IMR-90 (cell line): Measurements from ENCODE around the gene PARL. TPM values are rescaled to one million over a fixed set of nuclear protein-coding genes. Genes with fewer than 3 reads are reported as not detected.

Experiments
- ATAC-seq: fragments of 200-7000 bp; cut with Tn5 transposase; 2 replicates; pipeline ENCODE4 v1.9.1; 2020; ENCODE audit warnings: low read depth, mild to moderate bottlenecking, moderate library complexity
- BruUV-seq: library from RNA; stranded (reverse); fragments of 400-500 nt; replicated peaks from 2 replicates; lab custom pipeline; 2021; lab: Mats Ljungman, UMichigan
- CTCF ChIA-PET: fragments of 300-600 bp; formaldehyde crosslinking; extraction: SDS; loops from one replicate; lab custom pipeline; 2021; ENCODE audit warnings: antibody characterized with exemption; lab: Yijun Ruan, JAX
- POLR2A ChIA-PET: fragments of 300-600 bp; sonication (Branson Sonifier 250); formaldehyde crosslinking; loops from one replicate; lab custom pipeline; 2022; ENCODE audit warnings: antibody characterized with exemption; ENCODE audit not compliant: unreplicated experiment; lab: Charles Lee
- DNase-seq: peaks from one replicate; pipeline ENCODE4 v3.0.0; 2013
- H2AFZ ChIP-seq: replicated peaks from 2 replicates; pipeline ENCODE3; 2013; ENCODE audit warnings: low read length, mild to moderate bottlenecking; ENCODE audit not compliant: poor library complexity
- H2AK5ac ChIP-seq: 2 replicates; pipeline ENCODE4 v1.6.1; 2013; ENCODE audit warnings: low read depth, low read length, inconsistent platforms
- H2AK9ac ChIP-seq: replicated peaks from 2 replicates; pipeline ENCODE3; 2013; ENCODE audit warnings: mild to moderate bottlenecking, low read depth, low read length, moderate library complexity; ENCODE audit not compliant: poor library complexity
- H2BK120ac ChIP-seq: 2 replicates; pipeline ENCODE4 v1.6.1; 2013; ENCODE audit warnings: low read depth, low read length, inconsistent platforms
- H2BK15ac ChIP-seq: 3 replicates; pipeline ENCODE4 v1.6.1; 2013; ENCODE audit warnings: low read depth, low read length, inconsistent platforms
- H2BK20ac ChIP-seq: 2 replicates; pipeline ENCODE4 v1.6.1; 2013; ENCODE audit warnings: low read depth, mild to moderate bottlenecking, inconsistent platforms, low read length, moderate library complexity
- H2BK5ac ChIP-seq: 2 replicates; pipeline ENCODE4 v1.6.1; 2013; ENCODE audit warnings: mild to moderate bottlenecking, low read depth, low read length, inconsistent platforms; ENCODE audit not compliant: poor library complexity, severe bottlenecking
- H3K14ac ChIP-seq: replicated peaks from 2 replicates; pipeline ENCODE4 v1.6.1; 2013; ENCODE audit warnings: low read depth, low read length, inconsistent platforms
- H3K18ac ChIP-seq: 2 replicates; pipeline ENCODE4 v1.6.1; 2013; ENCODE audit warnings: low read depth, low read length, control low read depth
- H3K23ac ChIP-seq: 2 replicates; pipeline ENCODE4 v1.6.1; 2013; ENCODE audit warnings: low read depth, low read length, inconsistent platforms
- H3K27ac ChIP-seq: 2 replicates; pipeline ENCODE4 v1.5.1; 2013; ENCODE audit warnings: mild to moderate bottlenecking, control low read depth, low read length; ENCODE audit not compliant: insufficient read depth
- H3K27me3 ChIP-seq: 2 replicates; pipeline ENCODE4 v1.6.1; 2013; ENCODE audit warnings: low read length; ENCODE audit not compliant: control insufficient read depth, insufficient read depth
- H3K36me3 ChIP-seq: 2 replicates; pipeline ENCODE4 v1.6.1; 2013; ENCODE audit warnings: low read length, mixed read lengths; ENCODE audit not compliant: control insufficient read depth, insufficient read depth
- H3K4ac ChIP-seq: 2 replicates; pipeline ENCODE4 v1.6.1; 2013; ENCODE audit warnings: low read depth, low read length, inconsistent platforms
- H3K4me1 ChIP-seq: 2 replicates; pipeline ENCODE4 v1.6.1; 2013; ENCODE audit warnings: low read length, mixed read lengths; ENCODE audit not compliant: control insufficient read depth, insufficient read depth
- H3K4me2 ChIP-seq: 2 replicates; pipeline ENCODE4 v1.6.1; 2013; ENCODE audit warnings: low read depth, mild to moderate bottlenecking, control low read depth, low read length, moderate library complexity
- H3K4me3 ChIP-seq: 2 replicates; pipeline ENCODE4 v1.5.1; 2013; ENCODE audit warnings: low read depth, mild to moderate bottlenecking, control low read depth, low read length, moderate library complexity; ENCODE audit not compliant: insufficient read depth
- H3K56ac ChIP-seq: 2 replicates; pipeline ENCODE4 v1.6.1; 2013; ENCODE audit warnings: low read length, inconsistent platforms; ENCODE audit not compliant: insufficient read depth; ENCODE audit errors: extremely low read depth
- H3K79me1 ChIP-seq, 2 experiments: 2 replicates each; pipeline ENCODE4 v1.6.1; 2013; ENCODE audit warnings: low read length in 2 of 2, inconsistent platforms in 1 of 2, low read depth in 1 of 2
- H3K9ac ChIP-seq: 2 replicates; pipeline ENCODE4 v1.6.1; 2013; ENCODE audit warnings: low read depth, low read length, control low read depth
- H3K9me1 ChIP-seq: 2 replicates; pipeline ENCODE4 v1.6.1; 2013; ENCODE audit warnings: low read length, inconsistent platforms; ENCODE audit not compliant: insufficient read depth
- H3K9me3 ChIP-seq: 2 replicates; pipeline ENCODE4 v1.6.1; 2013; ENCODE audit warnings: low read length; ENCODE audit not compliant: control insufficient read depth, insufficient read depth
- H4K20me1 ChIP-seq: 2 replicates; pipeline ENCODE4 v1.6.1; 2013; ENCODE audit warnings: low read length, inconsistent platforms; ENCODE audit not compliant: insufficient read depth
- H4K5ac ChIP-seq: 2 replicates; pipeline ENCODE4 v1.6.1; 2013; ENCODE audit warnings: mild to moderate bottlenecking, low read depth, low read length, control low read depth
- H4K8ac ChIP-seq, 2 experiments: 2 replicates each; pipeline ENCODE4 v1.6.1; 2013; ENCODE audit warnings: low read depth in 2 of 2, low read length in 2 of 2, control low read depth in 1 of 2, inconsistent platforms in 1 of 2
- H4K91ac ChIP-seq: 2 replicates; pipeline ENCODE4 v1.6.1; 2013; ENCODE audit warnings: low read depth, low read length, inconsistent platforms; ENCODE audit not compliant: insufficient read depth
- BHLHE40 ChIP-seq: fragments of 150-350 bp; IDR thresholded peaks from 2 replicates; pipeline ENCODE4 v1.6.1; 2016; ENCODE audit warnings: mild to moderate bottlenecking, low read depth, low read length
- CEBPB ChIP-seq: IDR thresholded peaks from 2 replicates; pipeline ENCODE4 v1.6.1; 2012; ENCODE audit warnings: low read depth, low read length, improper control_type of control experiment
- CHD1 ChIP-seq: IDR thresholded peaks from 2 replicates; pipeline ENCODE4 v1.6.1; 2012; ENCODE audit warnings: low read depth, low read length, improper control_type of control experiment
- CTCF ChIP-seq: conservative IDR thresholded peaks from 2 replicates; pipeline ENCODE4 v1.5.1; 2012; ENCODE audit warnings: mild to moderate bottlenecking, low read depth, low read length, improper control_type of control experiment
- ELK1 ChIP-seq: fragments of 150-350 bp; IDR thresholded peaks from 2 replicates; pipeline ENCODE4 v1.6.1; 2016; ENCODE audit warnings: low read depth, mild to moderate bottlenecking, low read length, moderate library complexity, borderline replicate concordance
- FOS ChIP-seq: fragments of 150-350 bp; IDR thresholded peaks from 2 replicates; pipeline ENCODE4 v1.6.1; 2016; ENCODE audit warnings: low read depth, low read length
- MAFK ChIP-seq: IDR thresholded peaks from 2 replicates; pipeline ENCODE4 v1.6.1; 2012; ENCODE audit warnings: low read depth, low read length, improper control_type of control experiment
- MAZ ChIP-seq: IDR thresholded peaks from 2 replicates; pipeline ENCODE4 v1.6.1; 2012; ENCODE audit warnings: low read depth, mild to moderate bottlenecking, low read length, improper control_type of control experiment, moderate library complexity, borderline replicate concordance
- MXI1 ChIP-seq: IDR thresholded peaks from 2 replicates; pipeline ENCODE4 v1.6.1; 2012; ENCODE audit warnings: low read depth, mild to moderate bottlenecking, low read length, moderate library complexity, borderline replicate concordance
- NFE2L2 ChIP-seq: fragments of 150-350 bp; IDR thresholded peaks from 2 replicates; pipeline ENCODE4 v1.6.1; 2016; ENCODE audit warnings: low read depth, mild to moderate bottlenecking, low read length
- POLR2A ChIP-seq: IDR thresholded peaks from 2 replicates; pipeline ENCODE4 v1.6.1; 2012; ENCODE audit warnings: mild to moderate bottlenecking, low read depth, low read length
- RAD21 ChIP-seq: IDR thresholded peaks from 2 replicates; pipeline ENCODE4 v1.6.1; 2012; ENCODE audit warnings: low read length, improper control_type of control experiment
- RCOR1 ChIP-seq: IDR thresholded peaks from 2 replicates; pipeline ENCODE4 v1.6.1; 2012; ENCODE audit warnings: mild to moderate bottlenecking, low read length, improper control_type of control experiment; ENCODE audit not compliant: insufficient replicate concordance
- RFX5 ChIP-seq: IDR thresholded peaks from 2 replicates; pipeline ENCODE4 v1.8.0; 2012; ENCODE audit warnings: low read depth, mild to moderate bottlenecking, low read length, moderate library complexity
- SMC3 ChIP-seq: fragments of 150-350 bp; IDR thresholded peaks from 2 replicates; pipeline ENCODE4 v1.6.1; 2016; ENCODE audit warnings: low read depth, mild to moderate bottlenecking, antibody characterized with exemption, low read length, moderate library complexity
- USF2 ChIP-seq: fragments of 150-350 bp; IDR thresholded peaks from 2 replicates; pipeline ENCODE4 v1.6.1; 2017; ENCODE audit warnings: mild to moderate bottlenecking, antibody characterized with exemption, low read length, low read depth
- WGBS, 2 experiments: methylation state at CpG; one replicate each; pipeline versions ENCODE4 v1.1.5 to v1.1.7; 2013; ENCODE audit warnings: missing lambda C conversion rate in 2 of 2; ENCODE audit not compliant: insufficient read length in 1 of 2; ENCODE audit errors: extremely low coverage in 2 of 2; 5-methylcytosine and 5-hydroxymethylcytosine counted together
- dilution Hi-C: fragments of 300-500 bp; cut with HindIII; formaldehyde crosslinking; loops from one replicate; pipeline ENCODE4 v1.14.3; 2018; ENCODE audit warnings: low sequenced_read_pairs; ENCODE audit not compliant: unreplicated experiment
- in situ Hi-C: fragments of 300-500 bp; cut with MboI; formaldehyde crosslinking; loops from 3 replicates; pipeline ENCODE4 v1.14.3; 2019; ENCODE audit warnings: low sequenced_read_pairs, inconsistent platforms, mixed read lengths
- intact Hi-C: fragments of 100-400 bp; cut with micrococcal nuclease; formaldehyde crosslinking; loops from 2 replicates; pipeline ENCODE4 v1.10.0; 2022
- polyA plus RNA-seq, 3 experiments: library from polyadenylated mRNA; depleted of rRNA; stranded (reverse); fragments of >200 nt; gene quantifications; 2 replicates each; pipeline ENCODE4 v1.2.3, GENCODE V29; 2012; ENCODE audit warnings: low replicate concordance in 1 of 3
- total RNA-seq: library from RNA; depleted of rRNA; stranded (reverse); fragments of >200 nt; gene quantifications from 2 replicates; pipeline ENCODE4 v1.2.3, GENCODE V29; 2012

PARL gene
- total and polyA plus RNA-seq, 2 of the 4 experiments (the other 2 are of a cell fraction), result 35.5 to 42.6 TPM

GRCh38 chr3:183781246-183781645 is 103.4 kb downstream of the PARL start:
- BruUV-seq, result no TSS peak
- ChIA-PET CTCF (interaction anchor here (1.0 kb wide), 1 partner anchor 14 kb away, joined by 3 read pairs; no protein-coding TSS in a partner anchor), POLR2A (no interaction called here)
- Histone ChIP-seq H3K27ac (no peak overlapping the region), H3K79me1 (peaks cover 14 to 21% of the 10 kb centered on the region in 2 experiments), H3K56ac (no peak overlapping the region), H3K4me2 (no peak overlapping the region), H3K4me3 (no peak overlapping the region), H2BK15ac (no peak overlapping the region), H3K9me3 (no peaks in the 10 kb centered on the region), H3K14ac (no peak overlapping the region), H3K27me3 (no peaks in the 10 kb centered on the region), H3K9me1 (peaks cover 8% of the 10 kb centered on the region; the same call in 1 of the 2 replicates), H2BK20ac (no peak overlapping the region), H3K9ac (no peak overlapping the region), H2AK9ac (no peak overlapping the region), H2BK5ac (no peak overlapping the region), H2BK120ac (no peak overlapping the region), H4K20me1 (no peaks in the 10 kb centered on the region; the same call in 1 of the 2 replicates), H3K4me1 (peaks cover 2% of the 10 kb centered on the region; the same call in 1 of the 2 replicates), H3K4ac (no peak overlapping the region), H2AFZ (no peak overlapping the region), H4K8ac (no peak overlapping the region), H3K18ac (no peak overlapping the region), H4K5ac (no peak overlapping the region), H3K23ac (no peak overlapping the region), H2AK5ac (no peak overlapping the region), H4K91ac (no peak overlapping the region), H3K36me3 (peaks cover 43% of the 10 kb centered on the region)
- in situ Hi-C loops, result no loop called here
- no peak for TF ChIP-seq POLR2A
- no peak for TF ChIP-seq CEBPB
- TF ChIP-seq ELK1, result no peak
- no peak for TF ChIP-seq MAFK
- TF ChIP-seq RCOR1, result no peak
- no peak for TF ChIP-seq RFX5
- no peak for TF ChIP-seq MXI1
- no peak for TF ChIP-seq CHD1
- no peak for TF ChIP-seq RAD21
- TF ChIP-seq USF2, result no peak
- TF ChIP-seq NFE2L2, result no peak
- TF ChIP-seq SMC3, result no peak
- no peak for TF ChIP-seq CTCF
- no peak for TF ChIP-seq MAZ
- TF ChIP-seq FOS, result no peak
- no peak for TF ChIP-seq BHLHE40
- dilution Hi-C loops, result no loop called here
- ATAC-seq (no peak), DNase-seq (no peak)
- WGBS, 2 experiments, result 100% methylated on average over 1 of the region's 6 CpGs; no CpG with 5 or more reads in 1 of the 2 experiments
- intact Hi-C loops, result no loop called here
